Endothelial cell of umbilical vein (primary cell): ENCODE data around the gene SLC6A16. TPM values are rescaled to one million over a fixed set of nuclear protein-coding genes. Genes with fewer than 3 reads are reported as not detected.

Experiments used
- BruUV-seq: library from RNA; stranded (reverse); fragments of 400-500 nt; replicated peaks from 2 replicates; lab custom pipeline; 2021; lab: Mats Ljungman, UMichigan
- CTCF ChIA-PET: fragments of 300-600, 350-600 bp; sonication (Branson Sonifier 250); formaldehyde crosslinking; loops from one replicate; lab custom pipeline; 2021; ENCODE audit warnings: antibody characterized with exemption, inconsistent platforms; lab: Charles Lee
- POLR2A ChIA-PET: fragments of 300-600, 350-600 bp; sonication (Branson Sonifier 250); formaldehyde crosslinking; loops from one replicate; lab custom pipeline; 2021; ENCODE audit warnings: antibody characterized with exemption, inconsistent platforms; lab: Charles Lee
- DNase-seq: peaks from one replicate; pipeline ENCODE4 v3.0.0-alpha.2; 2011; ENCODE audit warnings: low read depth, low spot score
- FAIRE-seq: peaks from 2 replicates; lab custom pipeline; 2011; peaks lifted over from hg19 to GRCh38; lab: Jason Lieb, UNC
- H2AFZ ChIP-seq: 2 replicates; pipeline ENCODE4 v1.6.0; 2012; ENCODE audit warnings: low read depth, low read length, control low read depth, inconsistent platforms
- H3K27ac ChIP-seq: 2 replicates; pipeline ENCODE4 v1.5.1; 2011; ENCODE audit warnings: low read depth, mild to moderate bottlenecking, control low read depth, low read length, moderate library complexity; ENCODE audit not compliant: insufficient read depth
- H3K27me3 ChIP-seq, 2 experiments: 2 replicates each; pipeline versions ENCODE4 v1.6.0 to v1.6.1; 2011; ENCODE audit warnings: low read length in 2 of 2, mixed read lengths in 1 of 2; ENCODE audit not compliant: control insufficient read depth in 2 of 2, insufficient read depth in 2 of 2
- H3K36me3 ChIP-seq, 2 experiments: 2 replicates in 1 of 2; 3 replicates in 1 of 2; pipeline ENCODE4 v1.5.1; 2011; ENCODE audit warnings: low read length in 2 of 2, mild to moderate bottlenecking in 1 of 2, moderate library complexity in 1 of 2; ENCODE audit not compliant: control insufficient read depth in 2 of 2, insufficient read depth in 2 of 2; ENCODE audit errors: extremely low read depth in 1 of 2
- H3K4me1 ChIP-seq: 3 replicates; pipeline ENCODE4 v1.5.1; 2011; ENCODE audit warnings: mild to moderate bottlenecking, low read length; ENCODE audit not compliant: control insufficient read depth, insufficient read depth; ENCODE audit errors: extremely low read depth
- H3K4me2 ChIP-seq: 2 replicates; pipeline ENCODE4 v1.6.1; 2011; ENCODE audit warnings: low read length, control low read depth, mixed read lengths; ENCODE audit not compliant: insufficient read depth
- H3K4me3 ChIP-seq, 3 experiments: fragments of 200-600 bp in 1 of 3; sonication (generic), shearing (Covaris generic) in 1 of 3; replicated peaks in 1 of 3; 2 replicates each; pipeline ENCODE4 v1.5.1; 2011 to 2016; ENCODE audit warnings: control low read depth in 3 of 3, low read length in 3 of 3, mild to moderate bottlenecking in 2 of 3, inconsistent platforms in 1 of 3, low read depth in 1 of 3, moderate library complexity in 1 of 3; ENCODE audit not compliant: insufficient read depth in 1 of 3
- H3K79me2 ChIP-seq: 2 replicates; pipeline ENCODE4 v1.6.0; 2012; ENCODE audit warnings: low read length, inconsistent platforms; ENCODE audit not compliant: control insufficient read depth, insufficient read depth
- H3K9ac ChIP-seq: replicated peaks from 2 replicates; pipeline ENCODE3; 2011; ENCODE audit warnings: low read length, control low read depth; ENCODE audit not compliant: insufficient read depth; ENCODE audit errors: extremely low read depth
- H3K9me1 ChIP-seq: replicated peaks from 3 replicates; pipeline ENCODE4 v1.6.0; 2011; ENCODE audit warnings: mild to moderate bottlenecking, low read length; ENCODE audit not compliant: control insufficient read depth, insufficient read depth; ENCODE audit errors: extremely low read depth
- H3K9me3 ChIP-seq: replicated peaks from 2 replicates; pipeline ENCODE4 v1.5.1; 2012; ENCODE audit warnings: low read length, inconsistent platforms; ENCODE audit not compliant: control insufficient read depth, insufficient read depth
- H4K20me1 ChIP-seq: replicated peaks from 2 replicates; pipeline ENCODE3; 2011; ENCODE audit warnings: mild to moderate bottlenecking, low read length; ENCODE audit not compliant: control insufficient read depth, insufficient read depth; ENCODE audit errors: extremely low read depth
- EZH2 ChIP-seq: IDR thresholded peaks from 2 replicates; pipeline ENCODE4 v1.6.1; 2012; ENCODE audit warnings: borderline replicate concordance, low read depth, mild to moderate bottlenecking, moderate library complexity, low read length, inconsistent platforms; ENCODE audit not compliant: severe bottlenecking
- FOS ChIP-seq: IDR thresholded peaks from 2 replicates; pipeline ENCODE4 v1.6.1; 2011; ENCODE audit warnings: mild to moderate bottlenecking, low read length, moderate library complexity, borderline replicate concordance; ENCODE audit not compliant: insufficient read depth
- GATA2 ChIP-seq: IDR thresholded peaks from 2 replicates; pipeline ENCODE4 v1.7.0; 2011; ENCODE audit warnings: low read depth, mild to moderate bottlenecking, moderate library complexity, mixed read lengths, low read length; ENCODE audit not compliant: insufficient read length, insufficient read depth
- JUN ChIP-seq: IDR thresholded peaks from 2 replicates; pipeline ENCODE4 v1.6.1; 2011; ENCODE audit warnings: borderline replicate concordance, low read depth; ENCODE audit not compliant: insufficient read length, insufficient read depth
- MYC ChIP-seq: IDR thresholded peaks from one replicate; pipeline ENCODE4 v1.6.1; 2011; ENCODE audit warnings: mild to moderate bottlenecking, low read depth, low read length
- POLR2A ChIP-seq: IDR thresholded peaks from 2 replicates; pipeline ENCODE4 v1.6.1; 2012; ENCODE audit warnings: low read depth, mild to moderate bottlenecking, control low read depth, low read length
- POLR2AphosphoS5 ChIP-seq: IDR thresholded peaks from 2 replicates; pipeline ENCODE4 v1.6.1; 2012; ENCODE audit warnings: low read depth, mild to moderate bottlenecking, control low read depth, low read length, moderate library complexity; ENCODE audit not compliant: insufficient read depth
- dilution Hi-C: fragments of 300-500 bp; cut with MboI; formaldehyde crosslinking; loops from one replicate; pipeline ENCODE4 v1.15.0; 2019; ENCODE audit warnings: low sequenced_read_pairs; ENCODE audit not compliant: extremely low pct_ligation_motif_present
- intact Hi-C: fragments of 100-400 bp; cut with micrococcal nuclease; formaldehyde crosslinking; loops from one replicate; pipeline ENCODE4 v1.10.0; 2022
- polyA plus RNA-seq, 4 experiments: library from polyadenylated mRNA; depleted of rRNA in 3 of 4; stranded (reverse) in 3 of 4; unstranded in 1 of 4; fragments of >200 nt; gene quantifications; 2 replicates each; pipeline versions ENCODE4 v1.2.1 to v1.2.3, GENCODE V29; 2011 to 2012; ENCODE audit warnings: missing spikeins in 1 of 4
- total RNA-seq: library from RNA; stranded (reverse); gene quantifications from 2 replicates; pipeline ENCODE4 v1.2.3, GENCODE V29; 2021
- TF ChIP-seq, protein P1 (sequence below): IDR thresholded peaks from 2 replicates; pipeline ENCODE4 v1.6.1; 2011; ENCODE audit not compliant: insufficient read depth, insufficient read length
- TF ChIP-seq, protein P2 (sequence below), 2 donors: IDR thresholded peaks; 1 replicate in 1 of 2; 2 replicates in 1 of 2; pipeline ENCODE4 v1.5.1; 2011; ENCODE audit warnings: low read length in 2 of 2, mild to moderate bottlenecking in 2 of 2, moderate library complexity in 2 of 2, control low read depth in 1 of 2, inconsistent platforms in 1 of 2, low read depth in 1 of 2; ENCODE audit not compliant: insufficient read depth in 1 of 2; ENCODE audit errors: extremely low read depth in 1 of 2

Gene SLC6A16
- total and polyA plus RNA-seq, 2 donors (not counting 3 experiments of a cell fraction or from before 2014, with no cell fraction given), result 1.1 to 1.6 TPM

DNA sequence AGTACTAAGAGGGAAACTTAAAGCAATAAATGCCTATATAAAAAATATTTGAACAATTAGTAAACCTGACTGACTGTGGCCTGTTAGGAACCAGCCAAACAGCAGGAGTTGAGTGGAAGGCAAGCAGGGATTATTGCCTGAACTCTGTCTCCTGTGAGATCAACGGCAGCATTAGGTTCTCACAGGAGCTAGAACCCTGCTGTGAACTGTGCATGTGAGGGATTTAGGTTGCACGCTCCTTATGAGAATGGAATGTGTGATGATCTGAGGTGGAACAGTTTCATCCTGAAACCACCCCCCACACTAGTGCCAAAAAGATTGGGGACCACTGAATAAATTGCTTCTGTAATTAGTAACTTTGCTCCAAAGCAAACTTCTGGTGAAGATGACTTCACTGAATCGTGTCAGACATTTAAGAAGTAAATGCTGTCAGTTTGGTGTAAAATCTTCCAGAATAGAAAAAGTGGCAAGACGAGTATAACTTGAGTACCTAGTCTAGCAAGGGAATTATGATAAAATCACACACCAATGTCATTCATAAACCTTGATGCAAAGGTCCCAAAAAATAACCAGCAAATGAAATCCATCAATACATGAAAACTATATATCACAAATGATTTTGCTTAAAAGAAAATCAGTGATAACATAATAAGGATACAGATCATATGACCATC lies 53.8 kb downstream of the SLC6A16 start:
- TF ChIP-seq MYC, result no peak
- no peak for TF ChIP-seq FOS
- TF ChIP-seq, protein P1, sequence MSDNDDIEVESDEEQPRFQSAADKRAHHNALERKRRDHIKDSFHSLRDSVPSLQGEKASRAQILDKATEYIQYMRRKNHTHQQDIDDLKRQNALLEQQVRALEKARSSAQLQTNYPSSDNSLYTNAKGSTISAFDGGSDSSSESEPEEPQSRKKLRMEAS, result no peak
- TF ChIP-seq, protein P2, sequence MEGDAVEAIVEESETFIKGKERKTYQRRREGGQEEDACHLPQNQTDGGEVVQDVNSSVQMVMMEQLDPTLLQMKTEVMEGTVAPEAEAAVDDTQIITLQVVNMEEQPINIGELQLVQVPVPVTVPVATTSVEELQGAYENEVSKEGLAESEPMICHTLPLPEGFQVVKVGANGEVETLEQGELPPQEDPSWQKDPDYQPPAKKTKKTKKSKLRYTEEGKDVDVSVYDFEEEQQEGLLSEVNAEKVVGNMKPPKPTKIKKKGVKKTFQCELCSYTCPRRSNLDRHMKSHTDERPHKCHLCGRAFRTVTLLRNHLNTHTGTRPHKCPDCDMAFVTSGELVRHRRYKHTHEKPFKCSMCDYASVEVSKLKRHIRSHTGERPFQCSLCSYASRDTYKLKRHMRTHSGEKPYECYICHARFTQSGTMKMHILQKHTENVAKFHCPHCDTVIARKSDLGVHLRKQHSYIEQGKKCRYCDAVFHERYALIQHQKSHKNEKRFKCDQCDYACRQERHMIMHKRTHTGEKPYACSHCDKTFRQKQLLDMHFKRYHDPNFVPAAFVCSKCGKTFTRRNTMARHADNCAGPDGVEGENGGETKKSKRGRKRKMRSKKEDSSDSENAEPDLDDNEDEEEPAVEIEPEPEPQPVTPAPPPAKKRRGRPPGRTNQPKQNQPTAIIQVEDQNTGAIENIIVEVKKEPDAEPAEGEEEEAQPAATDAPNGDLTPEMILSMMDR (IDR thresholded peaks at IDR 0.05; ENCODE audit: extremely low read depth in 1 of 2, insufficient read depth in 1 of 2, low read depth in 1 of 2, low read length in 2 of 2), result no peak
- no peak for TF ChIP-seq POLR2AphosphoS5
- TF ChIP-seq POLR2A, result no peak
- TF ChIP-seq JUN, result no peak
- no peak for TF ChIP-seq GATA2
- no peak for TF ChIP-seq EZH2
- ChIA-PET POLR2A (no interaction called here), CTCF (interaction anchor here (1.5 kb wide), 1 partner anchor 30 kb away, joined by 6 read pairs; no protein-coding TSS in a partner anchor)
- FAIRE-seq (no peak), DNase-seq (no peak)
- Histone ChIP-seq H4K20me1 (no peaks in the 10 kb centered on the region), H3K36me3 (no peaks in the 10 kb centered on the region), H3K9me3 (no peaks in the 10 kb centered on the region), H3K4me2 (no peak overlapping the region), H3K79me2 (no peaks in the 10 kb centered on the region), H3K27me3 (peaks cover 0 to 6% of the 10 kb centered on the region in 2 experiments), H3K27ac (no peak overlapping the region), H3K9me1 (no peaks in the 10 kb centered on the region), H3K4me1 (no peaks in the 10 kb centered on the region), H3K9ac (no peak overlapping the region), H2AFZ (no peak overlapping the region), H3K4me3 (no peak overlapping the region)
- no TSS peak for BruUV-seq
- intact Hi-C loops (no loop called here), dilution Hi-C loops (no loop called here)
